GM12878 (cell line): Measurements from ENCODE around the gene LOXL4. TPM values are rescaled to one million over a fixed set of nuclear protein-coding genes. Genes with fewer than 3 reads are reported as not detected.

Experiments used
- ATAC-seq: fragments of 200-7000 bp; cut with Tn5 transposase; 3 replicates; pipeline ENCODE4 v1.9.1; 2020; ENCODE audit warnings: mild to moderate bottlenecking, moderate library complexity
- BruUV-seq: library from RNA; stranded (reverse); fragments of 400-500 nt; replicated peaks from 2 replicates; lab custom pipeline; 2021; lab: Mats Ljungman, UMichigan
- CTCF ChIA-PET: fragments of 300-600 bp; sonication (Branson Sonifier 250); formaldehyde crosslinking; extraction: SDS; loops from one replicate; lab custom pipeline; 2021; ENCODE audit warnings: inconsistent platforms; lab: Yijun Ruan, JAX
- POLR2A ChIA-PET: fragments of 350-600 bp; formaldehyde crosslinking; extraction: SDS; loops from one replicate; lab custom pipeline; 2021; ENCODE audit warnings: inconsistent platforms; lab: Charles Lee
- RAD21 ChIA-PET: fragments of 300-600 bp; sonication (Branson Sonifier 250); formaldehyde crosslinking; loops from one replicate; lab custom pipeline; 2023; ENCODE audit warnings: antibody characterized with exemption; ENCODE audit not compliant: unreplicated experiment; lab: Charles Lee
- SMC1A ChIA-PET: fragments of 300-600 bp; sonication (Branson Sonifier 250); formaldehyde crosslinking; loops from one replicate; lab custom pipeline; 2023; ENCODE audit not compliant: unreplicated experiment, uncharacterized antibody; lab: Charles Lee
- DNase-seq: peaks from one replicate; pipeline ENCODE4 v3.0.0-alpha.2; 2011; ENCODE audit warnings: low read depth, low spot score
- FAIRE-seq: peaks from 3 replicates; lab custom pipeline; 2011; peaks lifted over from hg19 to GRCh38; lab: Jason Lieb, UNC
- H2AFZ ChIP-seq: 2 replicates; pipeline ENCODE4 v1.6.0; 2011; ENCODE audit warnings: low read depth, low read length, control low read depth; ENCODE audit not compliant: control insufficient read depth
- H3K27ac ChIP-seq: 2 replicates; pipeline ENCODE4 v1.5.1; 2011; ENCODE audit warnings: control low read depth; ENCODE audit not compliant: control insufficient read depth, insufficient read depth
- H3K27me3 ChIP-seq, 2 experiments: replicated peaks in 1 of 2; 2 replicates each; pipeline versions ENCODE4 v1.6.0 to v1.6.1; 2011; ENCODE audit warnings: low read length in 1 of 2; ENCODE audit not compliant: control insufficient read depth in 2 of 2, insufficient read depth in 2 of 2
- H3K36me3 ChIP-seq, 2 experiments: 2 replicates each; pipeline ENCODE4 v1.5.1; 2011; ENCODE audit warnings: low read length in 1 of 2; ENCODE audit not compliant: control insufficient read depth in 2 of 2, insufficient read depth in 2 of 2
- H3K4me1 ChIP-seq: 2 replicates; pipeline ENCODE4 v1.6.1; 2011; ENCODE audit warnings: mild to moderate bottlenecking, low read length, moderate library complexity, mixed read lengths; ENCODE audit not compliant: control insufficient read depth, insufficient read depth
- H3K4me2 ChIP-seq: 2 replicates; pipeline ENCODE4 v1.6.0; 2011; ENCODE audit warnings: control low read depth; ENCODE audit not compliant: control insufficient read depth, insufficient read depth
- H3K4me3 ChIP-seq: fragments of 200-600 bp; sonication (generic); 2 replicates; pipeline ENCODE4 v1.5.1; 2016
- H3K79me2 ChIP-seq: 2 replicates; pipeline ENCODE4 v1.6.0; 2011; ENCODE audit warnings: low read length; ENCODE audit not compliant: control insufficient read depth, insufficient read depth
- H3K9ac ChIP-seq: 2 replicates; pipeline ENCODE4 v1.8.0; 2011; ENCODE audit warnings: low read length, control low read depth, mixed read lengths; ENCODE audit not compliant: control insufficient read depth, insufficient read depth
- H3K9me3 ChIP-seq: replicated peaks from 3 replicates; pipeline ENCODE4 v1.5.1; 2011; ENCODE audit warnings: mild to moderate bottlenecking, low read length; ENCODE audit not compliant: control insufficient read depth, insufficient read depth
- H4K20me1 ChIP-seq: 2 replicates; pipeline ENCODE4 v1.6.0; 2011; ENCODE audit not compliant: control insufficient read depth, insufficient read depth
- IRF3 ChIP-seq: fragments of 450-650 bp; IDR thresholded peaks from 2 replicates; pipeline ENCODE4 v1.6.1; 2014; ENCODE audit warnings: mild to moderate bottlenecking
- ZNF207 ChIP-seq: fragments of 450-650 bp; IDR thresholded peaks from 2 replicates; pipeline ENCODE4 v1.6.1; 2014; ENCODE audit warnings: antibody characterized with exemption, mild to moderate bottlenecking, borderline replicate concordance
- ZNF687 ChIP-seq: fragments of 450-650 bp; IDR thresholded peaks from 2 replicates; pipeline ENCODE4 v1.6.1; 2017; ENCODE audit warnings: mild to moderate bottlenecking, moderate library complexity
- WGBS: methylation state at CpG from one replicate; pipeline ENCODE4 v1.1.6; 2016; ENCODE audit warnings: low lambda C conversion rate; ENCODE audit not compliant: insufficient replicate concordance, insufficient coverage; ENCODE audit errors: missing lambda C conversion rate; 5-methylcytosine and 5-hydroxymethylcytosine counted together
- in situ Hi-C: fragments of 300-500 bp; cut with MboI; formaldehyde crosslinking; loops from 9 replicates; pipeline ENCODE4 v1.14.3; 2018; ENCODE audit warnings: mixed read lengths
- intact Hi-C: fragments of 100-400 bp; cut with micrococcal nuclease; formaldehyde crosslinking; loops from one replicate; pipeline ENCODE4 v1.14.2; 2022; ENCODE audit not compliant: unreplicated experiment
- polyA plus RNA-seq, 11 experiments: library from polyadenylated mRNA; depleted of rRNA in 4 of 11; unstranded in 6 of 11; stranded (reverse) in 5 of 11; fragments of >200 nt; fragmentation: Nextera tagmentation in 4 of 11; fragmentation: Illumina TruSeq in 1 of 11; extraction: Ambion mirVana in 4 of 11; extraction: Trizol in 1 of 11; gene quantifications; 1 replicate in 1 of 11; 2 replicates in 10 of 11; pipeline versions ENCODE4 v1.2.1 to v1.2.3, GENCODE V29; 2011 to 2016; ENCODE audit warnings: inconsistent platforms in 2 of 11, missing spikeins in 2 of 11, low read depth in 1 of 11
- total RNA-seq, 4 experiments: library from RNA; depleted of rRNA in 3 of 4; stranded (reverse); fragments of >200 nt in 3 of 4; fragmentation: Illumina TruSeq in 1 of 4; extraction: Trizol in 1 of 4; gene quantifications; 2 replicates each; pipeline versions ENCODE4 v1.2.1 to v1.2.3, GENCODE V29; 2013 to 2021

The LOXL4 gene
- total and polyA plus RNA-seq, 10 of the 15 experiments (the other 5 are each of a cell fraction or from before 2014, with no cell fraction given) = 0.02 to 0.12 (median 0.08) TPM; not detected in 3

- no peaks in the 10 kb centered on the region for H4K20me1 ChIP-seq
- ChIA-PET RAD21 (no interaction called here), POLR2A (no interaction called here), SMC1A (no interaction called here), CTCF (no interaction called here)
- ATAC-seq (no peak), DNase-seq (no peak), FAIRE-seq (no peak)
- no peaks in the 10 kb centered on the region for H3K9me3 ChIP-seq
- no peaks in the 10 kb centered on the region for H3K4me1 ChIP-seq
- intact Hi-C loops = no loop called here
- H3K79me2 ChIP-seq = no peaks in the 10 kb centered on the region
- TF ChIP-seq IRF3 (no peak), ZNF687 (no peak), ZNF207 (no peak)
- H3K4me2 ChIP-seq = no peak overlapping the region
- no peaks in the 10 kb centered on the region for H3K27me3 ChIP-seq
- no peak overlapping the region for H3K9ac ChIP-seq
- in situ Hi-C loops = no loop called here
- WGBS = 77% methylated on average over 14 of the region's 14 CpGs
- no TSS peak for BruUV-seq
- peaks cover 0 to 5% of the 10 kb centered on the region in 2 experiments; a peak in 1 of 4 replicates for H3K36me3 ChIP-seq
- H2AFZ ChIP-seq = no peak overlapping the region
- no peak overlapping the region for H3K4me3 ChIP-seq
- H3K27ac ChIP-seq = no peak overlapping the region
Measured at GRCh38 chr10:98260752-98261151, 7.2 kb downstream of the LOXL4 start.
